Tibial nerve (tissue), 3 donors: ENCODE measurements around the gene ACTC1.

Source experiments
- POLR2A ChIP-seq, 2 donors: fragments of 450-650 bp; IDR thresholded peaks; one replicate each; pipeline ENCODE4 v1.6.1; 2017; ENCODE audit warnings: antibody characterized with exemption in 2 of 2, mild to moderate bottlenecking in 2 of 2, moderate library complexity in 2 of 2
- TF ChIP-seq, protein P1 (sequence below), 5 experiments: fragments of 200-600 bp in 3 of 5; fragments of 450-650 bp in 2 of 5; sonication (generic) in 3 of 5; IDR thresholded peaks; one replicate each; pipeline ENCODE4 v1.5.1; 2016 to 2019; ENCODE audit warnings: antibody characterized with exemption in 5 of 5, mild to moderate bottlenecking in 3 of 5, moderate library complexity in 2 of 5

- no peak for TF ChIP-seq POLR2A (IDR thresholded peaks at IDR 0.05)
- TF ChIP-seq, protein P1, sequence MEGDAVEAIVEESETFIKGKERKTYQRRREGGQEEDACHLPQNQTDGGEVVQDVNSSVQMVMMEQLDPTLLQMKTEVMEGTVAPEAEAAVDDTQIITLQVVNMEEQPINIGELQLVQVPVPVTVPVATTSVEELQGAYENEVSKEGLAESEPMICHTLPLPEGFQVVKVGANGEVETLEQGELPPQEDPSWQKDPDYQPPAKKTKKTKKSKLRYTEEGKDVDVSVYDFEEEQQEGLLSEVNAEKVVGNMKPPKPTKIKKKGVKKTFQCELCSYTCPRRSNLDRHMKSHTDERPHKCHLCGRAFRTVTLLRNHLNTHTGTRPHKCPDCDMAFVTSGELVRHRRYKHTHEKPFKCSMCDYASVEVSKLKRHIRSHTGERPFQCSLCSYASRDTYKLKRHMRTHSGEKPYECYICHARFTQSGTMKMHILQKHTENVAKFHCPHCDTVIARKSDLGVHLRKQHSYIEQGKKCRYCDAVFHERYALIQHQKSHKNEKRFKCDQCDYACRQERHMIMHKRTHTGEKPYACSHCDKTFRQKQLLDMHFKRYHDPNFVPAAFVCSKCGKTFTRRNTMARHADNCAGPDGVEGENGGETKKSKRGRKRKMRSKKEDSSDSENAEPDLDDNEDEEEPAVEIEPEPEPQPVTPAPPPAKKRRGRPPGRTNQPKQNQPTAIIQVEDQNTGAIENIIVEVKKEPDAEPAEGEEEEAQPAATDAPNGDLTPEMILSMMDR (IDR thresholded peaks at IDR 0.05): no peak
Measured at GRCh38 chr15:34812369-34812768, 17.0 kb upstream of the ACTC1 start.
